GM18861 (cell line): ENCODE data around the gene DPY19L1.
"Not testable (repeated sequence)": the region's sequence is repeated elsewhere in the genome, so short reads cannot be mapped to it uniquely, and the experiment has no call there.

Source experiments
- ATAC-seq: cut with Tn5 transposase; IDR thresholded peaks from one replicate; pipeline ENCODE4 v1.9.1; 2021; ENCODE audit not compliant: unreplicated experiment

DPY19L1 gene

DNA sequence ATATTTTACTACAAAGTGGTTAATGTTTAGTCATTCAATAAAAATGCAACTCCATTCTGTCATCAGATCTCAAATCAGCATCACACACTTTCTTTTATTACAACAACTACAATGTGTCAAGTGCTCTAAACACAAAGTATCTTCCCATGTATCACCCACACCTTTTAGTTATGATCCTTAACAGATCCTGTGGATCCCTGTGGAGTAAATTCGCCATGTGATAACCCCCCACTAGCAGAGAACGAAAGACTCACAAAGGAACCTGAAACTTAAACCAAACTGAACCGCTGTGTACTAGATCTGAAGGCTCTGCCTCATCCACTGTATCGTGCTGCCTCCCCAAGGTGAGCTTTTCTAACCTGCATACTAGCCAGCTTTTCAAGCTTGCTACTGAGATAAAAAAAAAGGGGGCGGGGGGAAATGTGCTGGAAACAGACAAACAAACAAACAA lies 1.7 kb downstream of the DPY19L1 start:
- ATAC-seq = peak; percentile 18

DNA sequence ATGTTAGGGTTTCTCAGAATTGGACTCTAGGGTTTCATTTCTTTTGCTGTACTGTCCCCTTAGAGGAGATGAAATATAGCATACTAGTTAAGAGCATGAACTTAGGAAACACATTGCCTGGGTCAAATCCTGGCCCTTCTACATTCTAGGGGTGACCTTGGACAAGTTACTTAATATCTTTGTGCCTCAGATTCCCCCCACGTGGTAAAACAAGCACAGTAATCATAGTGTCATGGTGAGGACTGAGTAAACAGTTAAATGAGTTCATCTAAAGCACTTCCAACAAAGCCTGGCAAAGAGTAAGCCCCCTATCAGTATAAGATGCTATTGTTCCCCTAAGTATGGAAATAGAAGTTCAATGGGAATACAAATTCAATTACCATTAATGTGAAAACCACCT lies 5.1 kb downstream of the DPY19L1 start:
- no peak for ATAC-seq

DNA sequence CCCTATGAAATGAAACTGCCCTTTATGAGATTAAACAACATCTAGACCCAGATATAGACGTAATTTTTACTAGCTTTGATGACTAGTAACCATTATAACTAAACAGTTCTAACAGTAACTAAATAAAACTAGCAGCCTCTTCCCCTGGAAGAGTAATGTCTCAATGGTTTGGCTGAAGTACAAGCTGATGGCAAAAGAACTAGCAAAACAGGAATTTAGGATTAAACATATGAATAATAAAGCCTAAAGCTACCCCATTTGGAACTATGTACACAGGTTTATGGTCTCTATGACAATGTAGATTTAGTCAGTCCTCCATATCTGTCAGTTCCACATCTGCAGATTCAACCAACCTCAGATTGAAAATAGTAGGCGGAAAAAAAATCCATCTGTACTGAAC lies 6.4 kb downstream of the DPY19L1 start:
- ATAC-seq = no peak

DNA sequence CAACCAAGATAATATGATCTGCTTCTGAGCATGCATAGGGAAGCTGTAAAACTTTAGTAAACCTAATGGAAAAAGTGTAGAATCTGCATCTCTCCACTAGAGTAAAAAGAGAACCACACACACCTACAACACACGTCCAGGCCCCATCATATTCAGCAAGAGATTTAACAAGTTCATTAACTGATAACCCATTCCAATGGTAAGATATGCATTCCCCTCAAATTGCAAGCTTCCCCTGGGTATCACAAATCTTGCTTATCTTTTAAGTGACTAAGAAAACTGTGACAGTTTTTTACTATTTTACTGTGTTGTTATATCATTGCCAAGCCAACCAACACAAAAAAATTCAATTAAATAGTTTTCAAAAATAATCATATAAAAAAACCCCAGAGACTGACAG lies 8.0 kb downstream of the DPY19L1 start:
- no peak for ATAC-seq

DNA sequence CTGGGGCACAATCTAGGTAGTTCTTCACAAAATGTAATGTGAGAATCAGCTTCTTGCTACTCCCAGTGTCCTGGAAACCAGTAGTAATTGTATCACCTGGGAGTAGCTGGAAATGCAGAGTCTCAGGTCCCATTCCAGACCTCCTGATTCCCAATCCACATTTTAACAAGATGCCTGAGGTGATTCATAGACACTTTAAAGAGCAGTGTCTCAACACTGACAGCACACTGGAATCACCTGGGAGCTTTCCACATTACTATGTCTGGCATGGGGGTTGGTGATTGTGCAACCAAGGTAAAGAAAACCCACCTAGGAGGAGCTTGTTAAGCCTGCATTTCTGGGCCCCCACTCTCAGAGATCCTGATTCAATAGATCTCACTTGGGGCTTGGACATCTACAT lies 11.1 kb downstream of the DPY19L1 start:
- ATAC-seq = no peak

DNA sequence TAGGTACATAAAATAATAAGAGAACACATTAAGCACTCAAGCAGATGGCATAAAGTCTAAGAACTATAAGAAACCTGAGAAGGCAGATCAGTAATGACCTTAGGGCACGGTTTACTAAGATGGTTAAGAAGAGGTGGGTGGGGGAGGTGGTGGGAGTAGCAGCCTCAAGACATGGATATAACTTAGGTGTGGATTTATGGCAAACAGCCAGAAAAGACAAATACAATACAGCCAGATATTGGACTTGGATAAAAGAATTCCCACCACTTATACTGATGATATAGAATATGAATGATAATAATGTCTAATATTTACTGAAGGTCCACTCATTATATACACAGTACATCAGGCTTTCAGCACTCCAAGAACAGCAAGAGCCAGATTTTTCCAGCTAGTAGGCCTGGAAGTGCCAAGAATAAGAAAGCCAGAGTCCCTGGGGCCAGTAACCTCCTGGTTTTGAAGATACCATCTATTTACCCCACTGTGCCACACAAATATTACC lies 11.9 kb downstream of the DPY19L1 start:
- no peak for ATAC-seq

DNA sequence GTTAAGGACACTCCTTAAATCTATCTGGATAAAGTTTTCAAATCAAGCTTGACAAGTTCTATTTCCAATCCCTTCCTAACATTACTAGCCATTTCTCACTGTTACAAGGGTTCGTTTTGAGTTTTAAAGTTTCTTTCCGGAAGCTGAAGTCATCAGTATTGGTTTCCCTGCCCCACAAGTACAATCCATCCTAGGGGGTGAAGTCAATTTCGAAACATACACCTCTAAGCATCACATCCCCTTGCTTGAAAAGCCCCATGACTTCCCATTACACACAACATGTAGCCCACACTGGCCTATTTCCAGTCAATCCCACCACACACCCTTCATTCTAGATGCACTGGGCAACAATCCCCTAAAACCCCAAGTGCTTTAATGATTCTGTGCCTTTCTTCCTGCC lies 13.0 kb downstream of the DPY19L1 start:
- no peak for ATAC-seq

DNA sequence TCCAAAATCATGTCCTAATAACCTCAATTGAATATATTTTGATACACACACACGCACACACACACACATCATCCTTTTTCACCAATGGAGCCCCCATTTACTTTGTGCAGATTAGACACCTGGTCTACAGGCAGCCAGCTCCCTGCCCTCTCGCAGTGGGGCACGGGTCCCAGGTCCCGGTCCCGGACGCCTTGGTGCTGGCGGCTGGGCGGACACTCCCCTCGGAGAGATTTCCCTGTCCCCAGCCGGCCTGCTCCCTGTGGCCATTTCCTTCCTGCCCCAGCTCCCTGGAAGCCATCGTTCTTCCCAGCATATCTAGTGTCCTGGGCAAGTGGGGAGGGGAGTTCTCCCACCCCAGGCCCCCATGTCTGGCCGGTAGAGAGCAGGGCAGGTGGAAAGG lies 14.6 kb downstream of the DPY19L1 start:
- ATAC-seq = no peak

DNA sequence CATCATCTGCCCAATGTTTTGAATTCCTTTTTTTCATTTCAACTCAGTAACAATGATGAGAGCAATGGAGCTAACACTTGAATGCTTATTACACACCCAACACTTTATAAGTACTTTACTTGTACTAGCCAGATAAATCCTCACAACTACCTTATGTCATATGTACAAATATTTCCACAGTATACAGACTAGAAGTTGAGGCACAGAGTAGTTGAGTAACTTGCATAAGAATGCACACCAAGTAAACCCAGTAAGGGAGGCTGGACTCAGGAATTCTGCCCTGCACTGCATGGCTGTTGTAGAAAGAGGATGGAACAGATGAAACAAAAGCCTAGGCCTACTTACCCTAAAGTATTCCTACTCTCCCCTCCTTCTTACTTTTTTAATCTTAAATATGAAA lies 15.8 kb downstream of the DPY19L1 start:
- no peak for ATAC-seq

DNA sequence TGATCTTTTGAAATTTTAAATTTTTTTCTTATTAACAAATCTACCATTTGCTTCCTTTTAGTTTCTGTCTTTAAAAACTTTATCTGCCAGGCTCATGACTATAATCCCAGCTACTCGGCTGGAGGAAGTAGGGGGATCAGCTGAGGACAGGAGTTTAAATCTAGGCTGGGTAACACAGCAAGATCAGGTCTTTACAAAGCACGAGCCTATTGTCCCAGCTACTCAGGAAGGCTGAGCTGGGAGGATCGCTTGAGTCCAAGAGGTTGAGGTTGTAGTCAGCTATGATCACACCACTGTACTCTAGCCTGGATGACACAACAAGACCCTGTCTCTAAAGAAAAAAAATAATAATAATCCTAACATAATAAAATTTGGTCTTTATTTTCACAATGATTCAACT lies 17.5 kb downstream of the DPY19L1 start:
- no peak for ATAC-seq

DNA sequence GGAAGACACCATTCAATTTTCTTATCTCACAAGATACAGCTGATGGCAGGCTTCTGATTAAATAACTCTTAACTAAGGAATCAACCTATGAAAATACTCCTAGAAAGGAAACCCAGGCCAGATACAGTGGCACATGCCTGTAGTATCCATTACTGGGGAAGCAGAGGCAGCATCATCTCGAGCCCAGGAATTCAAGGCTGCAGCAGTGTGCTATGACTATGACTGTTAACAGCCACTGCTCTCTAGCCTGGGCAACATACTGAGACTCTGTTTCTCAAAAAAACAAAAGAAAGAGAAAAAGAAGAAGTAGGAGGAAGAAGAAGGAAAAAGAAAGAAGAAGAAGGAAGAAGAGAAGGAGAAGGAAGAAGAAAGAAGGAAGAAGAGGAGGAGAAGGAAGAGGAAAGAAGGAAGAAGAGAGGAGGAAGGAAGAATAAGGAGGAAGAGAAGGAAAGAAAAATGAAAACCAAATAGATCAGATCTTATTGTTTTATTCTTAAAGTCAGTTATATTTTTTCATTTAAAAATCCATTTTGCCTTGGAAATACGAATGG lies 18.0 kb downstream of the DPY19L1 start:
- no peak for ATAC-seq

DNA sequence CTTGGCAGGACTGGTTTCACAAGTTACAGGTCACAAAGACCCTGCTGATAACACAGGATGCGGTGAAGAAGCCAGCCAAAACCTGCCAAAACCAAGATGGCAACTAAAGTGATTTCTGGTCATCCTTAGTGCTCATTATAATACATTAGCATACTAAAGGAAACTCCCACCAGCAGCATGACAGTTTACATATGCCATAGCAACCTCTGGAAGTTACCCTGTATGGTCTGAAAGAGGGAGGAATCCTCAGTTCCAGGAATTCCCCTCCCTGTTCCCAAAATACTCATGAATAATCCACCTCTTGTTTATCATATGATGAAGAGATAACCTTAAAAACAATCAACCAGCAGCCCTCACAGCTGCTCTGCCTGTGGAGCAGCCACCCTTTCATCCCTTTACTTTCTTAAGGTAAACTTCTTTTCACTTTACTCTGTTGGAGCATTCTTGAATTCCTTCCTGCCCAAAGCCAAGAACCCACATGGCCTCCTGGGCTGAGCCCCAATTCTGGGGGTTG lies 21.9 kb downstream of the DPY19L1 start:
- no peak for ATAC-seq

DNA sequence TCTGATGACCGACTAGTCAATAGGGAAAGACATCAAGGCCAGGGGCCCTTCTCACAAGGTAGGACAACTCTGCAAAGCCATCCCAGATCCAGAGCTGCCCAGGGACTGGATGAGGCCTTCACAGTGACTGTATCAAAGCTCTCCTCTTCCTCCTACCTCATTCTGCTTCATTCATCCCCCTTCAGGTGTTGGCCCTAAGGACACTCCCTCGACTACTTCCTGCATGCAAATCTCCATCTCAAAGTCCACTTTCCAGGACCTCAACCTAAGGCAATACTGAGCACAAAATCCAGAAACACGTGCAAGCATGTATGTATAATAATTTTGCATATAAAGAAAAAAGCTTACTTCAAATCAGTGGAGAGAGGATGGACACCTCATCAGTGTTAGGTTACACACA lies 25.1 kb downstream of the DPY19L1 start:
- no peak for ATAC-seq

DNA sequence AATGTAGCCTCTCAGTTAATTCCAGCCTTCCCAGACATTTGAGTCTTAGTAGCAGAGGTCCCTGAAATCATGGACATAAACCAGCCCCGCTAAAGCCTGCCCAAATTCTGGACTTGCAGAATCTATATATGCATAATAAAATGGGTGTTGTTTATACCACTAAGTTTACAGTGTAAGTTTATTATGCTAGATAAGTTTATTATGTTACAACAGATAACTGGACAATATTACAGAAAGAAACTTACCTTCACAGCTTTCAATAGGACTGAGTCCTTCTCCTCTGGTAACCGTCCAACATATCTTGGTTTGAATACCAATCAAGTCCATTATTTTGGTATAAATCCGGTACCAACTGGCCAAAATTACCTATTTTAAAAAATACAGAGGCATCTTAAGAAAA lies 26.2 kb downstream of the DPY19L1 start:
- ATAC-seq = no peak

DNA sequence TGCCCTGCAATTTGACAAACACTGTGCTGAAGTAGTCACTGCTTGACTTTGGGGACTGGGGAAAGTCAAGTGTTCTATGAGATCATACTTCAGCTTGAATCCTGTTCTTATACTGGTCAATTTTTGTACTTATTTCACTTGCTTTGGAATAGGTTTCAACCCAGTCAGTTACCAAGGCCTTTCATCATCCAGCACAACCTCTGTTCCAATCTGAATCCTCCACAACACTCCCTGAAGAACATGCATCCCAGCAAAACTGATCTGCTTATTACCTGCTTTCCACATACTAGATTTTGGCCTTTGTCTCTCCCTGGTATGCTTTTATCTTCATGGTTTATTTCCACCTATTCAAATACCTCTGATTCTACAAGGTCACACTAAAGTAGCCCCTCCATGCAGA lies 29.5 kb downstream of the DPY19L1 start:
- ATAC-seq = no peak

DNA sequence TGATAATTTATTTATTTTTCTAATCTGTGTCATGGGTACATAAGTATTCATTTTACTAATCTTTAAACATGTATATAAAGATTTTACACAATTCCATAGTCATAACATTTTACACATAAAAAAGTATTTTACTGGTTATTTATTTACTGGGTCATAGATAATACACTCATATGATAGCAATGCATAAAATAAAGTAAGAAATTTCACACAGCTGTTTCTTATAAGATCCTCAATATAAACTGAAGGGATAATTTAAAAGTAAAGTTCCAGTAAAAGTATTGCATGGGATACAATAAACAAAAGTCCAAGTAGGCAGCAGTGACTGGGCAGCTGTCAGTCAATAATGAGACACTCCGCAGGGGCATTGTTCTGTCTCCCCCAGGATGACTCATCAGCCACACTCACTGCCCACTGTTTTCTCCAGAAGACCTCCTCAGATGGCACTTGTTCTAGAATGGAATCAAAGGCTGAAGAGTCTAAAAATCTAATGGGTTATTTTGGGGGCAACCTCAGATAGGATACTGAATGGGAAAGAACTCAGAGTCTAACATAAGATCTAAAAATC lies 32.7 kb downstream of the DPY19L1 start:
- ATAC-seq = no peak

DNA sequence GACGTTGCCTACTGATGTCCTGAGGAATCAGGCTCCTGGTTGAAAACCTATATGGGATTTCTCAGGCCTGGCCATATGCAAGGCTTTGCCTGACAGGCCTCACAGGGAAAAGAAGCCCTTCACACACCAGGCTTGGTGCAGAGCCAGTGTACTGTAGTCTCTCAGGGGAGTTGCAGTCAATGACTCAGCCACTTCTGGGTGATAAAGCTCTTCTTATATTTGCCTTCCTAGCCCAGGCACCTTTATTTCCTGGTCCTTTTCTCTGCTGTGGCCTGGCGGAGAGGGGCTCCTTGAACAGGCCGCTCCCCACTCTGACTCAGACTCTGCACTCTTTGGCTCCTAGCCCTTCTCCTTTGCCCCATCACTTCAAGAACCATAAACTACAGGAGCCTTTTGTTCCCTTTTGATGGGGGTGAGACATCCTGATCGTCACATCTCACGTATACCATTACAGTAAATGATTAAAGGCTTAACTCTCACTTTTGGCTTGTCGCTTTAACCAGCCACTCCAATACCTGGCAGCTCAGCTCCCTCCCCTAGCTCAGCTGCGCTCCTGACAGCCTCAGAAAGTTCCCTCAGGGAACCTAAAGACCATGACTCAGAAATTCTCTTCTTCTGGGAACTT lies 33.5 kb downstream of the DPY19L1 start:
- ATAC-seq = peak; percentile 52

DNA sequence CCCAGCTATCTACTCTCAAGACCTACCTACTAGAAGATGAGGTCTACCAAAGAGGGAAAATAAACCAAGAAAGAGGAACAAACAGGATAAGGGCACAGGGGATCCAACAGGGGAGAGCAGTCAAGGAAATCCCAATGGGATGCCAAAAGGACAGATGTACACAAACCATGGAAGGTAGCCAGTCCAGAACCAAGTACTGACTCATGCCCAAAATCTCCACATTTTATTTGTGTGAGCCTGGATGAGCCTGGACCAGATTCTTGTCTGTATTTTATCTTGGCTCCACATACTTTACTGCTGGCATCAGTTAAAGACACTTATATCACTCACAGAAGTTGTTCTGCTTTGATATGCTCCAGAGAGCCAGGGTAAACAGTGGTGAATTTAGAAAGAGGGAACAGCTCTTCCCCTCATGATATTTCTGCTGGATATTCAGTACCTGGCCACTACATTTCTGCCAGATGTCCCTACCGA lies 34.1 kb downstream of the DPY19L1 start:
- ATAC-seq = peak; percentile 9

DNA sequence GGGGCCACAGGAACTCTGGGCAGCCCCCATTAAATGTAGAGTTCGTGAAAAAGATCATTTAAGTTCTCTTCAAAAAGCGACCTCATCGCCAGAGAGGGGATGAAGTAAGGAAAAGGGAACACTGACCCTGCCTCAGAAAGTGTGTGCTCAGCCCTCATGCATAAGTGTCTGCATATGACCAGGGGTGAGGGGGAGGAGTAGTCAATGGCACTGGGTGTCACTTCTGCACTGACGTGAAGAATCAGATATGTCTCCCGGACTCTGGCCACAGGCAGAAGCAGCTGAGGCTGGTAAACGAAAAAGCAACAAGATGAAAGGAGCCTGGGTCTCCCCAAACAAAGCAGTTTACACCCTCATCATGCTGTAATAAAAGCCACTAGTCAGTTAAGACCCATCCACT lies 39.0 kb downstream of the DPY19L1 start:
- ATAC-seq = not testable (repeated sequence)

DNA sequence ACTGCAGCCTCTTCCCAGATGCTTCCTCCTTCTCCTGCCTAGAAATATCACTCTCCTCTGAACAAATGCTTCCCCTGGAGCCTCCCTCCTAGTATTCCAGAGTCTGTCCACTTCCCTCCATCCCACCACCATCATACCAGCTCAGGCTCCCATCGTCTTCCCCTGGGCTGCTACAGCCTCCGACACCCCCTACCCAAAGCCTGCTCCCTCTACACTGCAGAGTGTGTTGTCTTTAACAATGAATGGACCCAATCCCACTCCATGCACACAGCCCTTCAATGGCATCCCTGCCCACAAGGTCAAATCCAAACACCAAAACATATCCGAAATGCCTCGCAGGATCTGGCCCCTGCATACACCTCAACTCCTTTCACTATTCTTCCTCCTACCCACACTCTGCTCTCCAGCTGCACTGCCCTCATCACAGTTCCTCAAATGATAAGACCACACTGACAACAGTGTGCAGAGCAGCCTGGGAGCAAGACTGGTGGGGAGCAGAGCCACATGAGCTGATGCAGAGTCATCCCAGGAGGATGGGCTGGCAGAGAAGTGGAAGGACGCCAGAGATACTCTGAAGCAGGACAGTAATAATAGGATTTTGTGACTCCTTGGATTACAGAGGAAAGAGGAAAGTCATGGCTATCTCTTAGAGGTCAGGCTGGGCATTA lies 40.7 kb downstream of the DPY19L1 start:
- ATAC-seq = peak; percentile 31

DNA sequence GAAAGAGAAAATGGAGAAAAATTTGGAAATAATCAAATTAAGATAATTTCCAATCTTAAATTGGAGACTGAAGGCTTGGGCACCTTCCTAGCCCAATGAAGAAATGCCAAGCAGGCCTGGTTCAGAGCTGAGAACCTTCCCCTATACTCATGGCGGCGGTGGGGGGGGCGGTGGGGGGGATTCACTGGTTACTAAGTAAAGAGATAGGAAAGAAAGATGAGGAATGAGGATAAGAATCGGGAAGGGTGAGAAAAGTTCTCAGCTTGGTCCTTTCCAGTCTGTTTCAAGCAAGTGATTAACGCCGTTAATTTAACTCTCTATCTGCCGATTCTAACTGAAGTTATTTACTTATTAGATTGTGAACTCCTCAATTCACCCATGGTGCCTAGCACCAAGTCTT lies 41.5 kb downstream of the DPY19L1 start:
- no peak for ATAC-seq
